ENCODE results near the gene GSG1L2. TPM values are rescaled to one million over a fixed set of nuclear protein-coding genes. Genes with fewer than 3 reads are reported as not detected.

GSG1L2 gene
- total and polyA plus RNA-seq, 12 donors = not detected

DNA sequence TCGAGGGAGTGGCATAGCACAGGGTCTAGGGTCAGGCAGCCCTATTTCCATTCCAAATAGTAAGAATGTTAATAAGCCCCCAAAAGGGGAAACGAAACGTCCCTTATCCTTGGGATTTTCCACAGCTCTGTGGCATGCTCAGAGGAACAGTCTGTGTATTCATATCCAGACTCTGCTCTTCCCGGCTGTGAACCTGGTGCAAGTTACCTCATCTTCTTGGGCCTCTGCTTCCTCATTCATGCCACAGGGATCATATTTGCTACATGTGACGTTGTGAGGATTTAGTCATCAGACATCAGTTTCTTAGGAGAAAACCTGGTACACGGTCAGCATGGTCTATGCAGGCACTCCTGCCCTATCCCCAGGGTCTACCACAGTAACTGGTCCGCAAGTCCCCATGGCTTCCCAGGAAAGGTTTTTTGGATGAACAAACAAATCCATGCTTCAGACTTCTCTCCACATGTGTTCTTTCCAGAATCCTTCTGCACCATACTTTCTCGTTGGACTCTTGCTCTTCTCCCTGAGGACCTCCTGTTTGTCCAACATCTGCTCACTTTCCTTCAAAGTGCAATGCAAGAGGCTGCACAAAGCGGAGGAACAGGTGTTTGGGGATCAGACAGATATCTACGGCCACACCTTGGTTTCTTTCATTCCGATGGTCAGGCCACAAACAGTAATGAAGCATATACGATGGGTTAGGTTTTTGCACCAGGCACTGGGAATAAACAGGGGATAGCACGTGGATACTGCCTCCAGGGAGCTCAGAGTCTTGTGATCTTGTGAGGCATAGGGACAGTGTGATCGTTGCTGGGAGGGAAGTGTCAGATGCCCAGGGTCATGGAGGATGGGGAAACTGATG, 21.5 kb upstream of the GSG1L2 start:
- ATAC-seq = peak in 2 of 8 donors; percentile 7 to 19
- Histone ChIP-seq H3K9me3 (no peaks in the 10 kb centered on the region), H3K36me3 (no peaks in the 10 kb centered on the region), H3K27ac (peak overlapping the region in 2 of 10 donors; percentile 63 to 79), H3K4me1 (peaks cover 9 to 30% (median 18%) of the 10 kb centered on the region in 9 donors), H3K27me3 (peaks cover 0 to 11% (median under 1%) of the 10 kb centered on the region in 7 donors), H3K4me3 (no peak overlapping the region)
- intact Hi-C loops (cut with DNase I) = no loop called here
- TF ChIP-seq CTCF (IDR thresholded peaks at IDR 0.05) = no peak
- no peak for DNase-seq
- WGBS, 2 donors = 75 to 79% methylated on average over 14 of the region's 14 CpGs

DNA sequence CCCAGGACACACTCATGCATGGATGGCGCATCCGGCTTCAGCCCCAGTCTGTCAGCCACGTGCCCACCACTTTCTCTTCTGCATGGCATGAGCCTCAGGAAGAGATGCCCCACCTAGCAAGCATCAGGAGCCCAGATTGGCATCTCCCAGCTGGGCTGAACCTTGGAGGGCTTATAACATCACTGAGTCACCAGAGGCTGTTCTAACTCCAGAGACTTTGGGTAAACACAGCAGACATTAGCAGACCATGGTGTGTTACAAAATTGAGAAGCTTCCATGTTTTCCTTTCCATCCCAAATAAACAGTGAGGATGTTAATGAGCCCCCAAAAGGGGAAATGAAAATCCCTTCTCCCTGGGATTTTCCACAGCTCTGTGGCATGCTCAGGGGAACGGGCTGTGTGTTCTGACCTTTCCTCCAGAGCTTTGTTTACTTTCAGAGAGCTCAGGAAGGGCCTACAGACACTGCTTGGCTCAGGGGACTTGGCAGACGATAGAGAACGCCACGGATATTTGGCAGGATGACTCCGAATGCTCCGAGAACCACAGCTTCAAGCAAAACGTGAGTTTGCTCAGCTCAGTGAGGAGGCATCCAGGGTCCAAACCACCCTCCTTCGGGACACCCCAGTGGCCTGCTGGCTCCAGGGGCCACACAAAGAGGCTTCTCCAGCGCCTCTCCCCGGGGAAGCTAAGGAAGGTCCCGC, 20.3 kb upstream of the GSG1L2 start:
- Histone ChIP-seq H3K9me3 (no peaks in the 10 kb centered on the region), H3K4me3 (no peak overlapping the region), H3K4me1 (peaks cover 9 to 36% (median 19%) of the 10 kb centered on the region in 9 donors), H3K36me3 (no peaks in the 10 kb centered on the region), H3K27me3 (peaks cover 0 to 20% (median 4%) of the 10 kb centered on the region in 7 donors), H3K27ac (peak overlapping the region in 9 of 10 donors; percentile 4 to 79 (median 52))
- DNase-seq (peak; percentile 37 to 45), ATAC-seq (peak; percentile 68 to 92 (median 85))
- WGBS, 2 donors = 38 to 43% methylated on average over 14 of the region's 14 CpGs
- no peak for TF ChIP-seq CTCF (IDR thresholded peaks at IDR 0.05)
- intact Hi-C loops (cut with DNase I) = no loop called here

GRCh38 chr17:9839433-9839832, 17.6 kb upstream of the GSG1L2 start:
- Histone ChIP-seq H3K27me3 (peaks cover 0 to 20% (median 3%) of the 10 kb centered on the region in 7 donors), H3K4me1 (peaks cover 9 to 36% (median 19%) of the 10 kb centered on the region in 9 donors), H3K9me3 (no peaks in the 10 kb centered on the region), H3K4me3 (no peak overlapping the region), H3K36me3 (no peaks in the 10 kb centered on the region), H3K27ac (no peak overlapping the region)
- DNase-seq (no peak), ATAC-seq (no peak)
- intact Hi-C loops (cut with DNase I) = no loop called here
- 65 to 77% methylated on average over 4 of the region's 4 CpGs for WGBS, 2 donors
- TF ChIP-seq CTCF (IDR thresholded peaks at IDR 0.05) = peak in 1 of 9 donors; percentile 6

All from heart right ventricle (tissue), 16 donors.